HCT116 (cell line): ENCODE data around the gene MAPKBP1. TPM values are rescaled to one million over a fixed set of nuclear protein-coding genes. Genes with fewer than 3 reads are reported as not detected.

Experiments
- ATAC-seq: fragments of 200-7000 bp; cut with Tn5 transposase; 2 replicates; pipeline ENCODE4 v1.9.1; 2020; ENCODE audit warnings: mild to moderate bottlenecking, moderate library complexity
- BruUV-seq: library from RNA; stranded (reverse); fragments of 400-500 nt; replicated peaks from 2 replicates; lab custom pipeline; 2021; lab: Mats Ljungman, UMichigan
- CTCF ChIA-PET: fragments of 300-600 bp; sonication (Branson Sonifier 250); formaldehyde crosslinking; loops from one replicate; lab custom pipeline; 2021; ENCODE audit warnings: antibody characterized with exemption; lab: Charles Lee
- POLR2A ChIA-PET: fragments of 300-600, 350-600 bp; sonication (Branson Sonifier 250); formaldehyde crosslinking; loops from one replicate; lab custom pipeline; 2021; ENCODE audit warnings: antibody characterized with exemption; lab: Charles Lee
- RAD21 ChIA-PET, 2 experiments: fragments of 300-600 bp; sonication (Branson Sonifier 250); formaldehyde crosslinking; loops; one replicate each; lab custom pipeline; 2023; ENCODE audit warnings: low total read pairs in 2 of 2; ENCODE audit not compliant: uncharacterized antibody in 2 of 2, unreplicated experiment in 2 of 2, low non-redundant PET in 1 of 2; lab: Charles Lee
- DNase-seq: peaks from one replicate; pipeline ENCODE4 v3.0.0-alpha.2; 2010; ENCODE audit warnings: low read depth, low spot score
- H2AFZ ChIP-seq: fragments of 200-600 bp; shearing (Covaris generic), sonication (generic); 2 replicates; pipeline ENCODE4 v1.6.1; 2017; ENCODE audit warnings: low read depth, mixed run types, mixed read lengths, antibody characterized with exemption, low read length; ENCODE audit not compliant: poor library complexity, severe bottlenecking
- H3K27ac ChIP-seq: 2 replicates; pipeline ENCODE4 v1.5.1; 2012; ENCODE audit warnings: low read depth, low read length
- H3K27me3 ChIP-seq: fragments of 200-600 bp; sonication (generic); 2 replicates; pipeline ENCODE4 v1.6.1; 2016; ENCODE audit warnings: mixed run types, low read length, mixed read lengths; ENCODE audit not compliant: insufficient read depth
- H3K36me3 ChIP-seq, 2 experiments: fragments of 200-500 bp in 1 of 2; fragments of 200-600 bp in 1 of 2; sonication (Bioruptor generic) in 1 of 2; sonication (generic) in 1 of 2; 2 replicates each; pipeline versions ENCODE4 v1.5.1 to v1.6.1; 2014 to 2016; ENCODE audit warnings: low read length in 2 of 2, inconsistent platforms in 1 of 2, mixed read lengths in 1 of 2, mixed run types in 1 of 2; ENCODE audit not compliant: insufficient read depth in 2 of 2, control insufficient read depth in 1 of 2
- H3K4me1 ChIP-seq, 2 experiments: fragments of 200-600 bp in 1 of 2; sonication (generic) in 1 of 2; 2 replicates each; pipeline versions ENCODE4 v1.5.1 to v1.6.1; 2012 to 2017; ENCODE audit warnings: low read length in 2 of 2, inconsistent platforms in 1 of 2, mild to moderate bottlenecking in 1 of 2, mixed read lengths in 1 of 2, mixed run types in 1 of 2, moderate library complexity in 1 of 2; ENCODE audit not compliant: insufficient read depth in 2 of 2, control insufficient read depth in 1 of 2
- H3K4me2 ChIP-seq: fragments of 200-600 bp; sonication (generic); 2 replicates; pipeline ENCODE4 v1.6.1; 2017; ENCODE audit warnings: mixed run types, low read length, mixed read lengths
- H3K4me3 ChIP-seq, 2 experiments: fragments of 200-600 bp in 1 of 2; sonication (generic) in 1 of 2; replicated peaks in 1 of 2; 2 replicates each; pipeline ENCODE4 v1.5.1; 2011 to 2016; ENCODE audit warnings: low read length in 2 of 2, control low read depth in 1 of 2, low read depth in 1 of 2, mild to moderate bottlenecking in 1 of 2, mixed read lengths in 1 of 2, mixed run types in 1 of 2
- H3K79me2 ChIP-seq: fragments of 200-600 bp; sonication (generic); 2 replicates; pipeline ENCODE4 v1.6.1; 2017; ENCODE audit warnings: mild to moderate bottlenecking, mixed run types, low read length, moderate library complexity, mixed read lengths; ENCODE audit not compliant: insufficient read depth
- H3K9ac ChIP-seq: fragments of 200-600 bp; sonication (generic); 2 replicates; pipeline ENCODE4 v1.6.1; 2016; ENCODE audit warnings: low read length, mixed read lengths
- H3K9me2 ChIP-seq: fragments of 200-600 bp; sonication (generic), shearing (Covaris generic); 2 replicates; pipeline ENCODE4 v1.6.1; 2017; ENCODE audit warnings: mixed run types, mild to moderate bottlenecking, moderate library complexity; ENCODE audit not compliant: insufficient read depth
- H3K9me3 ChIP-seq, 2 experiments: fragments of 200-500 bp in 1 of 2; fragments of 200-600 bp in 1 of 2; sonication (Bioruptor generic) in 1 of 2; sonication (generic) in 1 of 2; 2 replicates each; pipeline ENCODE4 v1.6.1; 2014 to 2017; ENCODE audit warnings: low read length in 2 of 2, mixed read lengths in 2 of 2, inconsistent platforms in 1 of 2, low read depth in 1 of 2, mild to moderate bottlenecking in 1 of 2, mixed run types in 1 of 2, moderate library complexity in 1 of 2; ENCODE audit not compliant: control insufficient read depth in 1 of 2, insufficient read depth in 1 of 2
- H4K20me1 ChIP-seq: fragments of 200-600 bp; sonication (generic), shearing (Covaris generic); 2 replicates; pipeline ENCODE4 v1.6.1; 2017; ENCODE audit warnings: mixed run types, mild to moderate bottlenecking, moderate library complexity; ENCODE audit not compliant: insufficient read depth
- ELF1 ChIP-seq: IDR thresholded peaks from 2 replicates; pipeline ENCODE4 v1.6.1; 2012; ENCODE audit warnings: low read depth, borderline replicate concordance
- POLR2A ChIP-seq: IDR thresholded peaks from 2 replicates; pipeline ENCODE4 v1.7.0; 2011; ENCODE audit warnings: borderline replicate concordance; ENCODE audit not compliant: insufficient read depth, insufficient read length; ENCODE audit errors: extremely low read depth
- REST ChIP-seq: IDR thresholded peaks from 2 replicates; pipeline ENCODE4 v1.6.1; 2012; ENCODE audit warnings: low read depth
- SP1 ChIP-seq: IDR thresholded peaks from 2 replicates; pipeline ENCODE4 v1.6.1; 2012; ENCODE audit warnings: low read depth
- TCF7L2 ChIP-seq: IDR thresholded peaks from 2 replicates; pipeline ENCODE4 v1.7.0; 2011; ENCODE audit warnings: borderline replicate concordance, inconsistent platforms; ENCODE audit not compliant: insufficient read depth, insufficient read length; ENCODE audit errors: extremely low read depth
- ZBTB33 ChIP-seq: IDR thresholded peaks from 2 replicates; pipeline ENCODE4 v1.6.1; 2011; ENCODE audit warnings: mild to moderate bottlenecking, low read length, moderate library complexity; ENCODE audit not compliant: insufficient replicate concordance; ENCODE audit errors: extremely low read depth
- intact Hi-C: fragments of 100-400 bp; cut with micrococcal nuclease; formaldehyde crosslinking; loops from 2 replicates; pipeline ENCODE4 v1.10.0; 2022
- total RNA-seq: library from RNA; stranded (reverse); gene quantifications from one replicate; pipeline ENCODE4 v1.2.1, GENCODE V29; 2021; ENCODE audit not compliant: unreplicated experiment

Gene MAPKBP1
- total RNA-seq, 1 experiment from 2014 or later, result 21.3 TPM

GRCh38 chr15:41832208-41832607 lies 57.9 kb downstream of the MAPKBP1 start:
- Histone ChIP-seq H4K20me1 (no peaks in the 10 kb centered on the region), H3K79me2 (no peaks in the 10 kb centered on the region), H3K27me3 (no peaks in the 10 kb centered on the region), H2AFZ (no peak overlapping the region), H3K4me3 (no peak overlapping the region), H3K4me2 (no peak overlapping the region), H3K9me2 (no peaks in the 10 kb centered on the region), H3K9ac (no peak overlapping the region), H3K9me3 (no peaks in the 10 kb centered on the region), H3K36me3 (no peaks in the 10 kb centered on the region), H3K4me1 (peaks cover 6 to 17% of the 10 kb centered on the region in 2 experiments; a peak in 3 of 4 replicates), H3K27ac (no peak overlapping the region)
- RAD21 ChIA-PET, result no interaction called here
- no peak for DNase-seq
- no peak for TF ChIP-seq REST
- no peak for TF ChIP-seq TCF7L2
- no peak for TF ChIP-seq ZBTB33
- TF ChIP-seq POLR2A, result no peak
- no peak for TF ChIP-seq ELF1
- no peak for TF ChIP-seq SP1
- no TSS peak for BruUV-seq
- no peak for ATAC-seq
- POLR2A ChIA-PET, result no interaction called here
- intact Hi-C loops, result no loop called here
- CTCF ChIA-PET, result no interaction called here
